Thyroid gland (tissue), 4 donors: ENCODE data around the gene FBXO2.

Source experiments
- POLR2A ChIP-seq, 2 donors: fragments of 450-650 bp; IDR thresholded peaks; one replicate each; pipeline ENCODE4 v1.6.1; 2017; ENCODE audit warnings: antibody characterized with exemption in 2 of 2, mild to moderate bottlenecking in 2 of 2, moderate library complexity in 1 of 2
- TF ChIP-seq, protein P1 (sequence below), 6 experiments: fragments of 200-600 bp in 3 of 6; fragments of 450-650 bp in 3 of 6; sonication (generic) in 3 of 6; IDR thresholded peaks; one replicate each; pipeline ENCODE4 v1.5.1; 2016 to 2019; ENCODE audit warnings: antibody characterized with exemption in 6 of 6, mild to moderate bottlenecking in 2 of 6, inconsistent platforms in 1 of 6, moderate library complexity in 1 of 6

DNA sequence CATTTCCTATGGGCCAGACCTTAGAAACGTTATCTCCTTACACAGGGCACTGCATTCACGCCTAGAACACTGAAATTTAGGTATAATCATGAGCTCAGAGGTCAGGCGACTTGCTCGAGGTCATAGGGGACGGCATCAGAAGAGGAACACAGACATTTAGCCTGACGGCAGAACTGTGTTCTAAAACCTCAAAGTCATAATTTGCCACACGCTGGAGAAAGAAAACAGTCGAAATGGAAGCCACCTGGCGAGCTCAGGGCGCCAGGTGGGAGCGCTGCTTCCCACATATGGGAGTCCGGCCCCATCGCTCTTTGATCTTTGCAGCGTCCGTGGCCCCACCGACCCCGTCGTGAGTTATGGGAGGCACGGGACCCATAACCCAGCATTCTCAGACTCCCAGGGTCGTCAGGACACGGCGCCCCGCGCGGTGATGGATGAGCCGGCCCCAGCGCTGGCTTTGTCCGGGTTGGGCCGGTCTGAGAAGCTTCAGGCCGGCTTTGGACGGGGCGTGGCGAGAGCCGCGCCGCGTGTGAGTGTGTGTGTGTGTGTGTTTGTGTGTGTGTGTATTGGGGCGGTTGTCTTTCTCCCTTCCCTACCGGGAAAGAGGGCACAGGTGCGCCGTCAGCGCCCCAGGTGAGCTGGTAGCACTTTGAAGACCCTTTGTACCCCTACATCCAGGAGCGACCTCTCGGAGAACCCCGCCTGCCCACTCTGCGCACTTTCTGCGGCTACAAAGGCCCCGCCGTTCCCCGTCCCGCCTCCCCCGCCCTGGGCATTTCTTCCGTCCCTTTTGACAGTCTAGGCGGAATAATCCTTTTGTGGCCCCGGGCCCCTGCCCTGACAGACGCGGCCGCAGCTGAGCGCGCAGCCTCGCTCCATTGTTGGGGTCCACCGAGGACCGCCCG is 36.4 kb upstream of the FBXO2 start:
- TF ChIP-seq, protein P1, sequence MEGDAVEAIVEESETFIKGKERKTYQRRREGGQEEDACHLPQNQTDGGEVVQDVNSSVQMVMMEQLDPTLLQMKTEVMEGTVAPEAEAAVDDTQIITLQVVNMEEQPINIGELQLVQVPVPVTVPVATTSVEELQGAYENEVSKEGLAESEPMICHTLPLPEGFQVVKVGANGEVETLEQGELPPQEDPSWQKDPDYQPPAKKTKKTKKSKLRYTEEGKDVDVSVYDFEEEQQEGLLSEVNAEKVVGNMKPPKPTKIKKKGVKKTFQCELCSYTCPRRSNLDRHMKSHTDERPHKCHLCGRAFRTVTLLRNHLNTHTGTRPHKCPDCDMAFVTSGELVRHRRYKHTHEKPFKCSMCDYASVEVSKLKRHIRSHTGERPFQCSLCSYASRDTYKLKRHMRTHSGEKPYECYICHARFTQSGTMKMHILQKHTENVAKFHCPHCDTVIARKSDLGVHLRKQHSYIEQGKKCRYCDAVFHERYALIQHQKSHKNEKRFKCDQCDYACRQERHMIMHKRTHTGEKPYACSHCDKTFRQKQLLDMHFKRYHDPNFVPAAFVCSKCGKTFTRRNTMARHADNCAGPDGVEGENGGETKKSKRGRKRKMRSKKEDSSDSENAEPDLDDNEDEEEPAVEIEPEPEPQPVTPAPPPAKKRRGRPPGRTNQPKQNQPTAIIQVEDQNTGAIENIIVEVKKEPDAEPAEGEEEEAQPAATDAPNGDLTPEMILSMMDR (IDR thresholded peaks at IDR 0.05), result no peak
- no peak for TF ChIP-seq POLR2A (IDR thresholded peaks at IDR 0.05)
